IMR-90 (cell line): ENCODE measurements around the gene EFHC1. TPM values are rescaled to one million over a fixed set of nuclear protein-coding genes. Genes with fewer than 3 reads are reported as not detected.
A peak's percentile ranks its signal among the peaks of the same experiment; 100 is the strongest.

ENCODE experiments used
- ATAC-seq: fragments of 200-7000 bp; cut with Tn5 transposase; 2 replicates; pipeline ENCODE4 v1.9.1; 2020; ENCODE audit warnings: low read depth, mild to moderate bottlenecking, moderate library complexity
- BruUV-seq: library from RNA; stranded (reverse); fragments of 400-500 nt; replicated peaks from 2 replicates; lab custom pipeline; 2021; lab: Mats Ljungman, UMichigan
- CTCF ChIA-PET: fragments of 300-600 bp; formaldehyde crosslinking; extraction: SDS; loops from one replicate; lab custom pipeline; 2021; ENCODE audit warnings: antibody characterized with exemption; lab: Yijun Ruan, JAX
- POLR2A ChIA-PET: fragments of 300-600 bp; sonication (Branson Sonifier 250); formaldehyde crosslinking; loops from one replicate; lab custom pipeline; 2022; ENCODE audit warnings: antibody characterized with exemption; ENCODE audit not compliant: unreplicated experiment; lab: Charles Lee
- DNase-seq: peaks from one replicate; pipeline ENCODE4 v3.0.0; 2013
- H2AFZ ChIP-seq: replicated peaks from 2 replicates; pipeline ENCODE3; 2013; ENCODE audit warnings: low read length, mild to moderate bottlenecking; ENCODE audit not compliant: poor library complexity
- H2AK5ac ChIP-seq: 2 replicates; pipeline ENCODE4 v1.6.1; 2013; ENCODE audit warnings: low read depth, low read length, inconsistent platforms
- H2AK9ac ChIP-seq: replicated peaks from 2 replicates; pipeline ENCODE3; 2013; ENCODE audit warnings: mild to moderate bottlenecking, low read depth, low read length, moderate library complexity; ENCODE audit not compliant: poor library complexity
- H2BK120ac ChIP-seq: 2 replicates; pipeline ENCODE4 v1.6.1; 2013; ENCODE audit warnings: low read depth, low read length, inconsistent platforms
- H2BK15ac ChIP-seq: 3 replicates; pipeline ENCODE4 v1.6.1; 2013; ENCODE audit warnings: low read depth, low read length, inconsistent platforms
- H2BK20ac ChIP-seq: 2 replicates; pipeline ENCODE4 v1.6.1; 2013; ENCODE audit warnings: low read depth, mild to moderate bottlenecking, inconsistent platforms, low read length, moderate library complexity
- H2BK5ac ChIP-seq: 2 replicates; pipeline ENCODE4 v1.6.1; 2013; ENCODE audit warnings: mild to moderate bottlenecking, low read depth, low read length, inconsistent platforms; ENCODE audit not compliant: poor library complexity, severe bottlenecking
- H3K14ac ChIP-seq: replicated peaks from 2 replicates; pipeline ENCODE4 v1.6.1; 2013; ENCODE audit warnings: low read depth, low read length, inconsistent platforms
- H3K18ac ChIP-seq: 2 replicates; pipeline ENCODE4 v1.6.1; 2013; ENCODE audit warnings: low read depth, low read length, control low read depth
- H3K23ac ChIP-seq: 2 replicates; pipeline ENCODE4 v1.6.1; 2013; ENCODE audit warnings: low read depth, low read length, inconsistent platforms
- H3K27ac ChIP-seq: 2 replicates; pipeline ENCODE4 v1.5.1; 2013; ENCODE audit warnings: mild to moderate bottlenecking, control low read depth, low read length; ENCODE audit not compliant: insufficient read depth
- H3K27me3 ChIP-seq: 2 replicates; pipeline ENCODE4 v1.6.1; 2013; ENCODE audit warnings: low read length; ENCODE audit not compliant: control insufficient read depth, insufficient read depth
- H3K36me3 ChIP-seq: 2 replicates; pipeline ENCODE4 v1.6.1; 2013; ENCODE audit warnings: low read length, mixed read lengths; ENCODE audit not compliant: control insufficient read depth, insufficient read depth
- H3K4ac ChIP-seq: 2 replicates; pipeline ENCODE4 v1.6.1; 2013; ENCODE audit warnings: low read depth, low read length, inconsistent platforms
- H3K4me1 ChIP-seq: 2 replicates; pipeline ENCODE4 v1.6.1; 2013; ENCODE audit warnings: low read length, mixed read lengths; ENCODE audit not compliant: control insufficient read depth, insufficient read depth
- H3K4me2 ChIP-seq: 2 replicates; pipeline ENCODE4 v1.6.1; 2013; ENCODE audit warnings: low read depth, mild to moderate bottlenecking, control low read depth, low read length, moderate library complexity
- H3K4me3 ChIP-seq: 2 replicates; pipeline ENCODE4 v1.5.1; 2013; ENCODE audit warnings: low read depth, mild to moderate bottlenecking, control low read depth, low read length, moderate library complexity; ENCODE audit not compliant: insufficient read depth
- H3K56ac ChIP-seq: 2 replicates; pipeline ENCODE4 v1.6.1; 2013; ENCODE audit warnings: low read length, inconsistent platforms; ENCODE audit not compliant: insufficient read depth; ENCODE audit errors: extremely low read depth
- H3K79me1 ChIP-seq, 2 experiments: 2 replicates each; pipeline ENCODE4 v1.6.1; 2013; ENCODE audit warnings: low read length in 2 of 2, inconsistent platforms in 1 of 2, low read depth in 1 of 2
- H3K9ac ChIP-seq: 2 replicates; pipeline ENCODE4 v1.6.1; 2013; ENCODE audit warnings: low read depth, low read length, control low read depth
- H3K9me1 ChIP-seq: 2 replicates; pipeline ENCODE4 v1.6.1; 2013; ENCODE audit warnings: low read length, inconsistent platforms; ENCODE audit not compliant: insufficient read depth
- H3K9me3 ChIP-seq: 2 replicates; pipeline ENCODE4 v1.6.1; 2013; ENCODE audit warnings: low read length; ENCODE audit not compliant: control insufficient read depth, insufficient read depth
- H4K20me1 ChIP-seq: 2 replicates; pipeline ENCODE4 v1.6.1; 2013; ENCODE audit warnings: low read length, inconsistent platforms; ENCODE audit not compliant: insufficient read depth
- H4K5ac ChIP-seq: 2 replicates; pipeline ENCODE4 v1.6.1; 2013; ENCODE audit warnings: mild to moderate bottlenecking, low read depth, low read length, control low read depth
- H4K8ac ChIP-seq, 2 experiments: 2 replicates each; pipeline ENCODE4 v1.6.1; 2013; ENCODE audit warnings: low read depth in 2 of 2, low read length in 2 of 2, control low read depth in 1 of 2, inconsistent platforms in 1 of 2
- H4K91ac ChIP-seq: 2 replicates; pipeline ENCODE4 v1.6.1; 2013; ENCODE audit warnings: low read depth, low read length, inconsistent platforms; ENCODE audit not compliant: insufficient read depth
- BHLHE40 ChIP-seq: fragments of 150-350 bp; IDR thresholded peaks from 2 replicates; pipeline ENCODE4 v1.6.1; 2016; ENCODE audit warnings: mild to moderate bottlenecking, low read depth, low read length
- CEBPB ChIP-seq: IDR thresholded peaks from 2 replicates; pipeline ENCODE4 v1.6.1; 2012; ENCODE audit warnings: low read depth, low read length, improper control_type of control experiment
- POLR2A ChIP-seq: IDR thresholded peaks from 2 replicates; pipeline ENCODE4 v1.6.1; 2012; ENCODE audit warnings: mild to moderate bottlenecking, low read depth, low read length
- WGBS, 2 experiments: methylation state at CpG; one replicate each; pipeline versions ENCODE4 v1.1.5 to v1.1.7; 2013; ENCODE audit warnings: missing lambda C conversion rate in 2 of 2; ENCODE audit not compliant: insufficient read length in 1 of 2; ENCODE audit errors: extremely low coverage in 2 of 2; 5-methylcytosine and 5-hydroxymethylcytosine counted together
- dilution Hi-C: fragments of 300-500 bp; cut with HindIII; formaldehyde crosslinking; loops from one replicate; pipeline ENCODE4 v1.14.3; 2018; ENCODE audit warnings: low sequenced_read_pairs; ENCODE audit not compliant: unreplicated experiment
- in situ Hi-C: fragments of 300-500 bp; cut with MboI; formaldehyde crosslinking; loops from 3 replicates; pipeline ENCODE4 v1.14.3; 2019; ENCODE audit warnings: low sequenced_read_pairs, inconsistent platforms, mixed read lengths
- intact Hi-C: fragments of 100-400 bp; cut with micrococcal nuclease; formaldehyde crosslinking; loops from 2 replicates; pipeline ENCODE4 v1.10.0; 2022
- polyA plus RNA-seq, 3 experiments: library from polyadenylated mRNA; depleted of rRNA; stranded (reverse); fragments of >200 nt; gene quantifications; 2 replicates each; pipeline ENCODE4 v1.2.3, GENCODE V29; 2012; ENCODE audit warnings: low replicate concordance in 1 of 3
- total RNA-seq: library from RNA; depleted of rRNA; stranded (reverse); fragments of >200 nt; gene quantifications from 2 replicates; pipeline ENCODE4 v1.2.3, GENCODE V29; 2012

EFHC1 gene
- total and polyA plus RNA-seq, 2 of the 4 experiments (the other 2 are of a cell fraction) = 14.0 to 23.0 TPM

DNA sequence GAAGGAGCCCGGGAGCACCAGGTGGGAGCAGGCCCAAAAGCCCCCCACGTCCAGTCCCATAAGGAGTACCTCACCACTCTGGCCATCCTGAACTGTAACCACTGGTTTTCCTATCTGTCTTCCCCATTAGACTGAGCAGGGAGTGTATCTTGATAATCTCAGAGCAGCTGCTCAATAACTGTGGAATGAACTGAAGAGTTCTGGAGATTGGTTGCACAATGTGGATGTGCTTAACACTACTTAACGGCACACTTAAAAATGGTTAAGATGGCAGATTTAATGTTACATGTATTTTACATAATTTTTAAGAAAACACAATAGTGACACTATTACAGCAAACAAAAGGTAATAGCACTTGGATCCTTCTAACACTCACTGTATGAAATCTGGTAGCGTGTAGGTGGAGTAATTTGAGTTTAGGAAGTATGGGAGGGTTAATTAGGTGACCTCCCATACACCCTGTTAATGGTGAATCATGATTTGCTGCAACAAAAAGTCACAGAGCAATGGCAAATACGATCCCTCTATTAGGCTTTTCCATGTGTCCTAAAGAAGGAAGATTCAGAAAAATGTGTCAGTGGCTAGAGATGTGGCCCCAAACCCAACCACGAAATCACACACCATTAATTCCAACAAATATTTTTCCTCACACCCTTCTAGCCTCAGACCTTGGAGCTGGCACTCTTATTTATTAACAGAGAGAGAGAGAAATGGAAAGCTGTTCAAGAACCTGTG, 138.3 kb downstream of the EFHC1 start:
- BruUV-seq = no TSS peak
- peak overlapping the region; percentile 40; the same call in 1 of the 2 replicates for H3K56ac ChIP-seq
- H3K4me3 ChIP-seq = no peak overlapping the region
- peak overlapping the region; percentile 68 for H2AK5ac ChIP-seq
- 0 out of 2 replicates have a peak, but pooled peaks cover 3% of the 10 kb centered on the region for H3K36me3 ChIP-seq
- H3K14ac ChIP-seq = peak overlapping the region; percentile 80
- H2AFZ ChIP-seq = no peak overlapping the region
- ChIA-PET CTCF (no interaction called here), POLR2A (no interaction called here)
- peak overlapping the region; percentile 57 for H3K23ac ChIP-seq
- TF ChIP-seq BHLHE40 (no peak), POLR2A (no peak), CEBPB (peak; percentile 66)
- H3K9ac ChIP-seq = peak overlapping the region; percentile 33
- peaks cover 8 to 56% of the 10 kb centered on the region in 2 experiments; a peak in 3 of 4 replicates for H3K79me1 ChIP-seq
- peak overlapping the region; percentile 72 for H2BK20ac ChIP-seq
- H3K27ac ChIP-seq = peak overlapping the region; percentile 83
- H2BK120ac ChIP-seq = peak overlapping the region; percentile 91
- WGBS, 2 experiments = no CpG with 5 or more reads among the region's 6 CpGs
- no peaks in the 10 kb centered on the region for H3K27me3 ChIP-seq
- H2AK9ac ChIP-seq = peak overlapping the region; percentile 20
- in situ Hi-C loops = no loop called here
- DNase-seq = no peak
- ATAC-seq = peak; percentile 33
- H4K5ac ChIP-seq = peak overlapping the region; percentile 60
- H3K9me1 ChIP-seq = peaks cover 18% of the 10 kb centered on the region
- H3K9me3 ChIP-seq = no peaks in the 10 kb centered on the region
- H3K4me1 ChIP-seq = peaks cover 38% of the 10 kb centered on the region
- H4K20me1 ChIP-seq = peaks cover 32% of the 10 kb centered on the region; the same call in 1 of the 2 replicates
- intact Hi-C loops = loop anchor here (1.0 kb wide), 1 partner anchor 9 kb away; no protein-coding TSS in a partner anchor
- H4K8ac ChIP-seq = peak overlapping the region; percentile 27 to 88; a peak in 3 of 4 replicates
- peak overlapping the region; percentile 76 for H3K4ac ChIP-seq
- H2BK5ac ChIP-seq = peak overlapping the region; percentile 93
- dilution Hi-C loops = no loop called here
- H2BK15ac ChIP-seq = peak overlapping the region; percentile 52; the same call in 2 of the 3 replicates
- peak overlapping the region; percentile 83 for H3K4me2 ChIP-seq
- H3K18ac ChIP-seq = peak overlapping the region; percentile 92
- peak overlapping the region; percentile 77 for H4K91ac ChIP-seq
